ENCODE measurements around the gene DUS4L. TPM values are rescaled to one million over a fixed set of nuclear protein-coding genes. Genes with fewer than 3 reads are reported as not detected.

DUS4L gene
- total RNA-seq, 1 experiment from 2014 or later: 19.3 TPM

- no peak for DNase-seq
- Mint-ChIP-seq H3K4me3 (ENCODE audit: unreplicated experiment) (no peak overlapping the region), H3K27me3 (ENCODE audit: insufficient read depth, unreplicated experiment) (no peaks in the 10 kb centered on the region), H3K27ac (ENCODE audit: unreplicated experiment) (no peak overlapping the region), H3K36me3 (ENCODE audit: insufficient read depth, unreplicated experiment) (peaks cover 5% of the 10 kb centered on the region), H3K9me3 (ENCODE audit: unreplicated experiment) (no peaks in the 10 kb centered on the region), H3K4me1 (ENCODE audit: low read depth, unreplicated experiment) (no peaks in the 10 kb centered on the region)
- TF ChIP-seq CTCF (IDR thresholded peaks at IDR 0.05; ENCODE audit: insufficient read depth in 1 of 2, low read depth in 1 of 2, low read length in 1 of 2, severe bottlenecking in 1 of 2, unreplicated experiment in 1 of 2): no peak
- intact Hi-C loops (cut with micrococcal nuclease; ENCODE audit: unreplicated experiment): no loop called here
- no peak overlapping the region for H3K4me3 ChIP-seq (ENCODE audit: low read depth, low read length)
- no peaks in the 10 kb centered on the region for H3K27me3 ChIP-seq (replicated peaks; ENCODE audit: control insufficient read depth, insufficient read depth, low read length)
- BruUV-seq (replicated peaks): no TSS peak
- ChIA-PET CTCF (no interaction called here), POLR2A (no interaction called here)
- no peaks in the 10 kb centered on the region for H3K4me1 ChIP-seq
- no peaks in the 10 kb centered on the region for H3K9me3 ChIP-seq
- no peaks in the 10 kb centered on the region for H3K36me3 ChIP-seq (ENCODE audit: control insufficient read depth, insufficient read depth, low read length)
These were observed 29.2 kb downstream of the DUS4L start for GRCh38 chr7:107593025-107593410.

- no TSS peak for BruUV-seq (replicated peaks)
- Histone ChIP-seq H3K4me1 (no peaks in the 10 kb centered on the region), H3K9me3 (no peaks in the 10 kb centered on the region), H3K27me3 (replicated peaks; ENCODE audit: control insufficient read depth, insufficient read depth, low read length) (no peaks in the 10 kb centered on the region), H3K36me3 (ENCODE audit: control insufficient read depth, insufficient read depth, low read length) (no peaks in the 10 kb centered on the region), H3K4me3 (ENCODE audit: low read depth, low read length) (no peak overlapping the region)
- POLR2A ChIA-PET: interaction anchor here (0.6 kb wide), 1 partner anchor 68 kb away, joined by 6 read pairs; no protein-coding TSS in a partner anchor
- H3K27ac Mint-ChIP-seq (ENCODE audit: unreplicated experiment): no peak overlapping the region
- TF ChIP-seq CTCF (IDR thresholded peaks at IDR 0.05; ENCODE audit: insufficient read depth in 1 of 2, low read depth in 1 of 2, low read length in 1 of 2, severe bottlenecking in 1 of 2, unreplicated experiment in 1 of 2): no peak
- peaks cover 5% of the 10 kb centered on the region for H3K36me3 Mint-ChIP-seq (ENCODE audit: insufficient read depth, unreplicated experiment)
- no peaks in the 10 kb centered on the region for H3K27me3 Mint-ChIP-seq (ENCODE audit: insufficient read depth, unreplicated experiment)
- H3K9me3 Mint-ChIP-seq (ENCODE audit: unreplicated experiment): no peaks in the 10 kb centered on the region
- CTCF ChIA-PET: interaction anchor here (0.6 kb wide), 1 partner anchor 17 kb away, joined by 4 read pairs; no protein-coding TSS in a partner anchor
- DNase-seq: no peak
- H3K4me3 Mint-ChIP-seq (ENCODE audit: unreplicated experiment): no peak overlapping the region
- intact Hi-C loops (cut with micrococcal nuclease; ENCODE audit: unreplicated experiment): no loop called here
- no peaks in the 10 kb centered on the region for H3K4me1 Mint-ChIP-seq (ENCODE audit: low read depth, unreplicated experiment)
These were observed 31.4 kb downstream of the DUS4L start for GRCh38 chr7:107594961-107595737.

GRCh38 chr7:107596881-107597581, 33.3 kb downstream of the DUS4L start:
- POLR2A ChIA-PET: interaction anchor here (0.9 kb wide), 1 partner anchor 33 kb away, joined by 3 read pairs; the partner anchor contains the start of genes COG5 and DUS4L
- no peak overlapping the region for H3K4me3 Mint-ChIP-seq (ENCODE audit: unreplicated experiment)
- Histone ChIP-seq H3K4me1 (peaks cover 3% of the 10 kb centered on the region), H3K36me3 (ENCODE audit: control insufficient read depth, insufficient read depth, low read length) (no peaks in the 10 kb centered on the region), H3K27me3 (replicated peaks; ENCODE audit: control insufficient read depth, insufficient read depth, low read length) (no peaks in the 10 kb centered on the region), H3K9me3 (no peaks in the 10 kb centered on the region), H3K4me3 (ENCODE audit: low read depth, low read length) (no peak overlapping the region)
- H3K9me3 Mint-ChIP-seq (ENCODE audit: unreplicated experiment): no peaks in the 10 kb centered on the region
- no peaks in the 10 kb centered on the region for H3K4me1 Mint-ChIP-seq (ENCODE audit: low read depth, unreplicated experiment)
- CTCF ChIA-PET: no interaction called here
- intact Hi-C loops (cut with micrococcal nuclease; ENCODE audit: unreplicated experiment): no loop called here
- H3K27ac Mint-ChIP-seq (ENCODE audit: unreplicated experiment): no peak overlapping the region
- TF ChIP-seq CTCF (IDR thresholded peaks at IDR 0.05; ENCODE audit: insufficient read depth in 1 of 2, low read depth in 1 of 2, low read length in 1 of 2, severe bottlenecking in 1 of 2, unreplicated experiment in 1 of 2): no peak
- no peak for DNase-seq
- no TSS peak for BruUV-seq (replicated peaks)
- peaks cover 5% of the 10 kb centered on the region for H3K36me3 Mint-ChIP-seq (ENCODE audit: insufficient read depth, unreplicated experiment)
- H3K27me3 Mint-ChIP-seq (ENCODE audit: insufficient read depth, unreplicated experiment): no peaks in the 10 kb centered on the region
